PC-3 (cell line): Measurements from ENCODE around the gene TPK1. TPM values are rescaled to one million over a fixed set of nuclear protein-coding genes. Genes with fewer than 3 reads are reported as not detected.
"Not testable (repeated sequence)": the region's sequence is repeated elsewhere in the genome, so short reads cannot be mapped to it uniquely, and the experiment has no call there.

Experiments
- ATAC-seq: fragments of 200-7000 bp; cut with Tn5 transposase; 2 replicates; pipeline ENCODE4 v1.9.1; 2020; ENCODE audit warnings: mild to moderate bottlenecking, moderate library complexity
- BruUV-seq: library from RNA; stranded (reverse); fragments of 400-500 nt; replicated peaks from 2 replicates; lab custom pipeline; 2021; lab: Mats Ljungman, UMichigan
- CTCF ChIA-PET: fragments of 300-600 bp; sonication (Branson Sonifier 250); formaldehyde crosslinking; loops from one replicate; lab custom pipeline; 2022; ENCODE audit warnings: antibody characterized with exemption; lab: Charles Lee
- POLR2A ChIA-PET: fragments of 300-600 bp; sonication (Branson Sonifier 250); formaldehyde crosslinking; loops from one replicate; lab custom pipeline; 2022; ENCODE audit warnings: antibody characterized with exemption; ENCODE audit not compliant: unreplicated experiment; lab: Charles Lee
- DNase-seq: peaks from one replicate; pipeline ENCODE4 v3.0.0-alpha.2; 2015
- H2AFZ ChIP-seq: fragments of 300-600 bp; sonication (generic); 2 replicates; pipeline ENCODE4 v1.6.0; 2016; ENCODE audit warnings: antibody characterized with exemption, low read length
- H3F3A ChIP-seq: fragments of 300-600 bp; sonication (generic); one replicate; pipeline ENCODE4 v1.6.0; 2017; ENCODE audit warnings: antibody characterized with exemption, low read length, control low read depth, mild to moderate bottlenecking; ENCODE audit not compliant: unreplicated experiment
- H3K27ac ChIP-seq: fragments of 300-600 bp; sonication (generic); 2 replicates; pipeline ENCODE4 v1.5.1; 2016; ENCODE audit warnings: mild to moderate bottlenecking, low read length
- H3K27me3 ChIP-seq: fragments of 300-600 bp; sonication (generic); 2 replicates; pipeline ENCODE4 v1.6.1; 2016; ENCODE audit warnings: low read length, mixed read lengths
- H3K36me3 ChIP-seq: fragments of 300-600 bp; sonication (generic); 2 replicates; pipeline ENCODE4 v1.6.1; 2016; ENCODE audit warnings: low read depth, mixed run types, low read length, mixed read lengths
- H3K4me1 ChIP-seq: fragments of 300-600 bp; sonication (generic); 2 replicates; pipeline ENCODE4 v1.5.1; 2016; ENCODE audit warnings: low read length; ENCODE audit not compliant: insufficient read depth
- H3K4me2 ChIP-seq: fragments of 300-600 bp; sonication (generic); 2 replicates; pipeline ENCODE4 v1.6.0; 2016; ENCODE audit warnings: low read length
- H3K4me3 ChIP-seq: fragments of 300-600 bp; sonication (generic); 2 replicates; pipeline ENCODE4 v1.5.1; 2016; ENCODE audit warnings: mild to moderate bottlenecking, low read length, mixed read lengths
- H3K79me2 ChIP-seq: fragments of 300-600 bp; sonication (generic); 2 replicates; pipeline ENCODE4 v1.6.1; 2017; ENCODE audit warnings: low read length, mixed read lengths
- H3K9ac ChIP-seq: fragments of 300-600 bp; sonication (generic); 2 replicates; pipeline ENCODE4 v1.6.0; 2016; ENCODE audit warnings: mild to moderate bottlenecking, low read length
- H3K9me2 ChIP-seq: fragments of 300-600 bp; sonication (generic); replicated peaks from 2 replicates; pipeline ENCODE4 v1.6.1; 2016; ENCODE audit warnings: mixed run types, low read length, mixed read lengths
- H3K9me3 ChIP-seq: fragments of 300-600 bp; sonication (generic); 2 replicates; pipeline ENCODE4 v1.6.1; 2016; ENCODE audit warnings: low read length, mixed read lengths
- H4K20me1 ChIP-seq: fragments of 300-600 bp; sonication (generic); 2 replicates; pipeline ENCODE4 v1.6.1; 2016; ENCODE audit warnings: low read length, mixed read lengths
- EZH2 ChIP-seq: fragments of 300-600 bp; sonication (generic); IDR thresholded peaks from one replicate; pipeline ENCODE4 v1.6.1; 2017; ENCODE audit warnings: antibody characterized with exemption, mild to moderate bottlenecking, low read length; ENCODE audit not compliant: unreplicated experiment
- EZH2phosphoT487 ChIP-seq: fragments of 300-600 bp; sonication (generic); IDR thresholded peaks from 2 replicates; pipeline ENCODE4 v1.6.1; 2018; ENCODE audit warnings: mild to moderate bottlenecking, antibody characterized with exemption, low read length, borderline replicate concordance
- intact Hi-C: fragments of 100-400 bp; cut with micrococcal nuclease; formaldehyde crosslinking; loops from 2 replicates; pipeline ENCODE4 v1.9.0; 2023
- total RNA-seq: library from RNA; depleted of rRNA; stranded (reverse); fragments of >200 nt; gene quantifications from 2 replicates; pipeline ENCODE4 v1.2.3, GENCODE V29; 2014
- TF ChIP-seq, protein P1 (sequence below): fragments of 300-600 bp; sonication (generic); conservative IDR thresholded peaks from 2 replicates; pipeline ENCODE4 v1.5.1; 2017; ENCODE audit warnings: antibody characterized with exemption, low read depth, mild to moderate bottlenecking, low read length

Gene TPK1
- total RNA-seq, 1 experiment from 2014 or later = 4.5 TPM

DNA sequence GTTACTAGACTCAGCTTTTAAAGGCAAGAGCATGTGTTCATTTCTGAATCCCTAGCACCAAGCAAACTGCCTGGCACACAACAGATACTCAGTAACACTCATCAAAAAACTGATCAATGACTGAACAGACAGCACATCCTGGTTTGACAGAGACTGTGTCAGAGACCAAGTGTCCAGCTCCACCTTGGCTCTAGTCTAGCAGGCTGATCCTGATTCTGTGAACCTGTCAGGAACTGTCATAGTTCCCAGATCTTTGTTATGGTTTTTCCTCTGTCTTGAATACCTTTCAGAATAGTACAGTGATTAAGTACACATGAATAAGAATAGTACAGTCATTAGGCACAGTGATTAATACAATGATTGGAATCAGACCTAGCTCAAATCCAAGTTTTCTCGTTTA is 53.0 kb downstream of the TPK1 start:
- no peak overlapping the region for H3K4me2 ChIP-seq
- no peaks in the 10 kb centered on the region for H4K20me1 ChIP-seq
- CTCF ChIA-PET = no interaction called here
- H3K9ac ChIP-seq = no peak overlapping the region
- no peaks in the 10 kb centered on the region for H3K79me2 ChIP-seq
- no peak overlapping the region for H3K27ac ChIP-seq
- no peaks in the 10 kb centered on the region for H3K27me3 ChIP-seq
- H2AFZ ChIP-seq = no peak overlapping the region
- no peak overlapping the region for H3K4me3 ChIP-seq
- intact Hi-C loops = no loop called here
- TF ChIP-seq EZH2 = no peak
- TF ChIP-seq, protein P1, sequence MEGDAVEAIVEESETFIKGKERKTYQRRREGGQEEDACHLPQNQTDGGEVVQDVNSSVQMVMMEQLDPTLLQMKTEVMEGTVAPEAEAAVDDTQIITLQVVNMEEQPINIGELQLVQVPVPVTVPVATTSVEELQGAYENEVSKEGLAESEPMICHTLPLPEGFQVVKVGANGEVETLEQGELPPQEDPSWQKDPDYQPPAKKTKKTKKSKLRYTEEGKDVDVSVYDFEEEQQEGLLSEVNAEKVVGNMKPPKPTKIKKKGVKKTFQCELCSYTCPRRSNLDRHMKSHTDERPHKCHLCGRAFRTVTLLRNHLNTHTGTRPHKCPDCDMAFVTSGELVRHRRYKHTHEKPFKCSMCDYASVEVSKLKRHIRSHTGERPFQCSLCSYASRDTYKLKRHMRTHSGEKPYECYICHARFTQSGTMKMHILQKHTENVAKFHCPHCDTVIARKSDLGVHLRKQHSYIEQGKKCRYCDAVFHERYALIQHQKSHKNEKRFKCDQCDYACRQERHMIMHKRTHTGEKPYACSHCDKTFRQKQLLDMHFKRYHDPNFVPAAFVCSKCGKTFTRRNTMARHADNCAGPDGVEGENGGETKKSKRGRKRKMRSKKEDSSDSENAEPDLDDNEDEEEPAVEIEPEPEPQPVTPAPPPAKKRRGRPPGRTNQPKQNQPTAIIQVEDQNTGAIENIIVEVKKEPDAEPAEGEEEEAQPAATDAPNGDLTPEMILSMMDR = no peak
- no peak for TF ChIP-seq EZH2phosphoT487
- no peaks in the 10 kb centered on the region for H3K9me2 ChIP-seq
- POLR2A ChIA-PET = no interaction called here
- no peak for DNase-seq
- H3F3A ChIP-seq = no peaks in the 10 kb centered on the region
- BruUV-seq = no TSS peak
- H3K36me3 ChIP-seq = no peaks in the 10 kb centered on the region
- H3K4me1 ChIP-seq = no peaks in the 10 kb centered on the region
- H3K9me3 ChIP-seq = no peaks in the 10 kb centered on the region
- no peak for ATAC-seq

DNA sequence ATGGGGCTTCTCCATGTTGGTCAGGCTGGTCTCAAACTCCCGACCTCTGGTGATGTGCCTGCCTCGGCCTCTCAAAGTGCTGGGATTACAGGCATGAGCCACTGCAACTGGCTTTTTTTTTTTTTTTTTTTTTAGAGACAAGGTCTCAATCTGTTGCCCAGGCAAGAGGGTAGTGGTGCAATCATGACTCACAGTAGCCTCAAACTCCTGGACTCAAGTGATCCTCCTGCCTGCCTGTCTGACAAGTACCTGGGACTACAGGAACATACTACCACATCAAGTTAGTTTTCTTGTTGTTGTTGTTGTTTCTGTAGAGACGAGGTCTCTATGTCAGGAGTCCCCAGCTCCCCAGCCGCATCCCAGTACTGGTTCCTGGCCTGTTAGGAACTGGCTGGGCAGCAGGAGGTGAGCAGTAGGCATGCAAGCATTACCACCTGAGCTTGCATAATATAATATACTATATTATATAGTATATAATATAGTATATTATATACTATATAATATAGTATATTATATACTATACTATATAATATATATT is 55.7 kb downstream of the TPK1 start:
- H3F3A ChIP-seq = no peaks in the 10 kb centered on the region
- H3K9ac ChIP-seq = no peak overlapping the region
- no peak overlapping the region for H3K4me3 ChIP-seq
- DNase-seq (peak; percentile 13), ATAC-seq (no peak)
- TF ChIP-seq EZH2phosphoT487 = no peak
- no peak for TF ChIP-seq EZH2
- TF ChIP-seq, protein P1 = no peak
- no peaks in the 10 kb centered on the region for H3K27me3 ChIP-seq
- intact Hi-C loops = no loop called here
- no peak overlapping the region for H2AFZ ChIP-seq
- no peaks in the 10 kb centered on the region for H4K20me1 ChIP-seq
- H3K9me2 ChIP-seq = no peaks in the 10 kb centered on the region
- H3K79me2 ChIP-seq = no peaks in the 10 kb centered on the region
- H3K4me1 ChIP-seq = no peaks in the 10 kb centered on the region
- ChIA-PET CTCF (no interaction called here), POLR2A (no interaction called here)
- no peaks in the 10 kb centered on the region for H3K9me3 ChIP-seq
- H3K4me2 ChIP-seq = no peak overlapping the region
- no TSS peak for BruUV-seq
- H3K27ac ChIP-seq = no peak overlapping the region
- no peaks in the 10 kb centered on the region for H3K36me3 ChIP-seq

DNA sequence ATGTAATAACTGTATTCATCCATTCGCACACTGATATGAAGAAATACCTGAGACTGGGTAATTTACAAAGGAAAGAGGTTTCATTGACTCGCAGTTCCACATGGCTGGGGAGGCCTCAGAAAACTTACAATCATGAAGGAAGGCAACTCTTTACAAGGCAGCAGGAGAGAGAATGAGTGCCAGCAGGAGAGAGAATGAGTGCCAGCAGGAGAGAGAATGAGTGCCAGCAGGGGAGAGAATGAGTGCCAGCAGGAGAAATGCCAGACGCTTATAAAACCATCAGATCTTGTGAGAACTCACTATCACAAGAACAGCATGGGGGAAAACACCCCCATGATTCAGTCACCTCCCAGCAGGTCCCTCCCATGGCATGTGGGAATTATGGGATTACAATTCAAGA is 58.0 kb downstream of the TPK1 start:
- H2AFZ ChIP-seq, CTCF ChIA-PET, ATAC-seq, H3K9me2 ChIP-seq, H3K4me3 ChIP-seq, H3K9me3 ChIP-seq, H3F3A ChIP-seq, BruUV-seq, H3K36me3 ChIP-seq, H4K20me1 ChIP-seq, intact Hi-C loops, POLR2A ChIA-PET, H3K79me2 ChIP-seq, H3K4me1 ChIP-seq, H3K27ac ChIP-seq, H3K9ac ChIP-seq, H3K27me3 ChIP-seq, H3K4me2 ChIP-seq, DNase-seq: not testable (repeated sequence)
